Mesenchymal stem cell (in vitro differentiated cells and primary cell): ENCODE data around the gene FOXF1.

Source experiments
- DNase-seq: peaks from one replicate; pipeline ENCODE4 v3.0.0-alpha.2; 2013
- H2AFZ ChIP-seq: one replicate; pipeline ENCODE4 v1.6.1; 2013; ENCODE audit warnings: low read depth, mild to moderate bottlenecking, control low read depth, inconsistent platforms, low read length, moderate library complexity
- H2AK5ac ChIP-seq: 2 replicates; pipeline ENCODE4 v1.6.1; 2013; ENCODE audit warnings: low read length, moderate library complexity, mild to moderate bottlenecking, inconsistent platforms; ENCODE audit not compliant: severe bottlenecking
- H2BK120ac ChIP-seq: one replicate; pipeline ENCODE4 v1.6.1; 2013; ENCODE audit warnings: low read depth, mild to moderate bottlenecking, inconsistent platforms, low read length, moderate library complexity
- H2BK12ac ChIP-seq, 2 experiments: one replicate each; pipeline ENCODE4 v1.6.1; 2013; ENCODE audit warnings: inconsistent platforms in 2 of 2, low read length in 2 of 2, mild to moderate bottlenecking in 2 of 2, moderate library complexity in 2 of 2, control low read depth in 1 of 2
- H2BK15ac ChIP-seq: one replicate; pipeline ENCODE4 v1.6.1; 2013; ENCODE audit warnings: mild to moderate bottlenecking, low read depth, inconsistent platforms; ENCODE audit not compliant: poor library complexity, severe bottlenecking
- H2BK5ac ChIP-seq: 2 replicates; pipeline ENCODE4 v1.6.1; 2013; ENCODE audit warnings: low read depth, mild to moderate bottlenecking, low read length, control low read depth, inconsistent platforms; ENCODE audit not compliant: poor library complexity, severe bottlenecking
- H3K14ac ChIP-seq, 2 experiments: one replicate each; pipeline ENCODE4 v1.6.1; 2013; ENCODE audit warnings: inconsistent platforms in 2 of 2, low read length in 2 of 2, control low read depth in 1 of 2, mild to moderate bottlenecking in 1 of 2, moderate library complexity in 1 of 2
- H3K18ac ChIP-seq, 2 experiments: one replicate each; pipeline ENCODE4 v1.6.1; 2013; ENCODE audit warnings: inconsistent platforms in 2 of 2, low read length in 2 of 2, control low read depth in 1 of 2, low read depth in 1 of 2, mild to moderate bottlenecking in 1 of 2
- H3K23ac ChIP-seq, 2 experiments: one replicate each; pipeline ENCODE4 v1.6.1; 2013; ENCODE audit warnings: inconsistent platforms in 2 of 2, low read length in 2 of 2, mild to moderate bottlenecking in 2 of 2, moderate library complexity in 2 of 2, control low read depth in 1 of 2
- H3K27ac ChIP-seq: 2 replicates; pipeline ENCODE4 v1.5.1; 2013; ENCODE audit warnings: mild to moderate bottlenecking, moderate library complexity, low read length, control low read depth, inconsistent platforms; ENCODE audit not compliant: poor library complexity, severe bottlenecking
- H3K27me3 ChIP-seq, 2 experiments: 2 replicates each; pipeline versions ENCODE4 v1.6.1 to v1.7.0; 2013; ENCODE audit warnings: low read length in 2 of 2, mild to moderate bottlenecking in 2 of 2, moderate library complexity in 2 of 2, control low read depth in 1 of 2, inconsistent platforms in 1 of 2; ENCODE audit not compliant: control insufficient read depth in 1 of 2, insufficient read depth in 1 of 2
- H3K36me3 ChIP-seq, 2 experiments: 2 replicates each; pipeline versions ENCODE4 v1.6.1 to v1.7.0; 2013; ENCODE audit warnings: low read length in 2 of 2, control low read depth in 1 of 2, inconsistent platforms in 1 of 2, low read depth in 1 of 2, mild to moderate bottlenecking in 1 of 2; ENCODE audit not compliant: insufficient read depth in 2 of 2, control insufficient read depth in 1 of 2
- H3K4ac ChIP-seq, 2 experiments: one replicate each; pipeline ENCODE4 v1.6.1; 2013; ENCODE audit warnings: inconsistent platforms in 2 of 2, low read length in 2 of 2, mild to moderate bottlenecking in 2 of 2, moderate library complexity in 2 of 2, control low read depth in 1 of 2, low read depth in 1 of 2
- H3K4me1 ChIP-seq: 2 replicates; pipeline ENCODE4 v1.6.1; 2013; ENCODE audit warnings: low read depth, low read length, control low read depth; ENCODE audit not compliant: control insufficient read depth, insufficient read depth
- H3K4me2 ChIP-seq: 2 replicates; pipeline ENCODE4 v1.6.1; 2013; ENCODE audit warnings: low read length, mild to moderate bottlenecking, inconsistent platforms; ENCODE audit not compliant: poor library complexity, severe bottlenecking
- H3K4me3 ChIP-seq, 2 experiments: 2 replicates each; pipeline versions ENCODE4 v1.5.1 to v1.7.0; 2013; ENCODE audit warnings: low read length in 2 of 2, mild to moderate bottlenecking in 2 of 2, control low read depth in 1 of 2, low read depth in 1 of 2; ENCODE audit not compliant: insufficient read depth in 1 of 2
- H3K79me1 ChIP-seq: replicated peaks from 2 replicates; pipeline ENCODE4 v1.6.1; 2013; ENCODE audit warnings: mild to moderate bottlenecking, control low read depth, low read length, inconsistent platforms; ENCODE audit not compliant: poor library complexity, severe bottlenecking
- H3K9ac ChIP-seq: 2 replicates; pipeline ENCODE4 v1.7.0; 2013; ENCODE audit warnings: mild to moderate bottlenecking, low read length, moderate library complexity
- H3K9me3 ChIP-seq: 2 replicates; pipeline ENCODE4 v1.7.0; 2013; ENCODE audit warnings: mild to moderate bottlenecking, low read length; ENCODE audit not compliant: control insufficient read depth
- H4K8ac ChIP-seq: one replicate; pipeline ENCODE4 v1.6.1; 2013; ENCODE audit warnings: inconsistent platforms, mild to moderate bottlenecking, low read length, moderate library complexity
- H4K91ac ChIP-seq: one replicate; pipeline ENCODE4 v1.6.1; 2013; ENCODE audit warnings: mild to moderate bottlenecking, low read length, inconsistent platforms
- WGBS: methylation state at CpG from one replicate; pipeline ENCODE4 v1.1.7; 2013; ENCODE audit warnings: mixed read lengths; 5-methylcytosine and 5-hydroxymethylcytosine counted together

The FOXF1 gene

GRCh38 chr16:86499440-86499786 is 10.9 kb upstream of the FOXF1 start:
- 47% methylated on average over 2 of the region's 4 CpGs for WGBS
- Histone ChIP-seq H4K91ac (no peak overlapping the region), H2AFZ (no peak overlapping the region), H2BK5ac (no peak overlapping the region), H3K9me3 (no peaks in the 10 kb centered on the region), H3K79me1 (no peaks in the 10 kb centered on the region), H2BK15ac (no peak overlapping the region), H3K36me3 (no peaks in the 10 kb centered on the region), H2BK120ac (peak overlapping the region; percentile 97), H3K4me2 (no peak overlapping the region), H3K14ac (no peak overlapping the region), H3K9ac (no peak overlapping the region), H3K4me1 (peaks cover 6% of the 10 kb centered on the region), H3K4ac (peak overlapping the region in 1 of 2 experiments; percentile 93), H2AK5ac (no peak overlapping the region), H3K27ac (no peak overlapping the region), H4K8ac (no peak overlapping the region), H2BK12ac (no peak overlapping the region), H3K4me3 (no peak overlapping the region), H3K23ac (no peak overlapping the region), H3K27me3 (peaks cover 93 to 96% of the 10 kb centered on the region in 2 experiments), H3K18ac (peak overlapping the region; percentile 56 to 90)
- DNase-seq, result no peak

- Histone ChIP-seq H2AFZ (no peak overlapping the region), H3K4me3 (no peak overlapping the region), H2BK120ac (peak overlapping the region; percentile 74), H3K9ac (no peak overlapping the region), H3K27me3 (peaks cover 93 to 96% of the 10 kb centered on the region in 2 experiments), H3K9me3 (no peaks in the 10 kb centered on the region), H3K4me2 (no peak overlapping the region), H2BK15ac (no peak overlapping the region), H3K23ac (no peak overlapping the region), H3K36me3 (no peaks in the 10 kb centered on the region), H3K18ac (peak overlapping the region; percentile 69 to 81), H3K4ac (peak overlapping the region in 1 of 2 experiments; percentile 9), H4K8ac (peak overlapping the region; percentile 82), H3K14ac (no peak overlapping the region), H2AK5ac (no peak overlapping the region), H3K4me1 (peaks cover 6% of the 10 kb centered on the region), H3K79me1 (no peaks in the 10 kb centered on the region), H4K91ac (peak overlapping the region; percentile 70), H2BK5ac (no peak overlapping the region), H3K27ac (no peak overlapping the region), H2BK12ac (peak overlapping the region in 1 of 2 experiments; percentile 30)
- 39% methylated on average over 16 of the region's 16 CpGs for WGBS
- DNase-seq, result peak; percentile 75
Observed at GRCh38 chr16:86499889-86500707, 10.2 kb upstream of the FOXF1 start.

- Histone ChIP-seq H3K4me2 (no peak overlapping the region), H2AK5ac (no peak overlapping the region), H3K14ac (peak overlapping the region in 1 of 2 experiments; percentile 25), H3K27ac (no peak overlapping the region), H2BK5ac (no peak overlapping the region), H3K36me3 (no peaks in the 10 kb centered on the region), H3K23ac (peak overlapping the region in 1 of 2 experiments; percentile 36), H3K18ac (peak overlapping the region; percentile 69 to 81), H3K9ac (no peak overlapping the region), H2BK15ac (peak overlapping the region; percentile 36), H4K8ac (peak overlapping the region; percentile 82), H2BK12ac (peak overlapping the region; percentile 76 to 79), H2BK120ac (no peak overlapping the region), H3K4ac (peak overlapping the region; percentile 31 to 90), H4K91ac (peak overlapping the region; percentile 70), H2AFZ (no peak overlapping the region), H3K27me3 (peaks cover 91 to 94% of the 10 kb centered on the region in 2 experiments), H3K4me1 (peaks cover 13% of the 10 kb centered on the region), H3K4me3 (no peak overlapping the region), H3K9me3 (no peaks in the 10 kb centered on the region), H3K79me1 (no peaks in the 10 kb centered on the region)
- WGBS, result 48% methylated on average over 13 of the region's 13 CpGs
- DNase-seq, result no peak
Observed at GRCh38 chr16:86500708-86501510, 9.4 kb upstream of the FOXF1 start.
